Lung (tissue), 12 donors: Measurements from ENCODE around the gene DNAI4. TPM values are rescaled to one million over a fixed set of nuclear protein-coding genes. Genes with fewer than 3 reads are reported as not detected.

Experiments
- ATAC-seq: fragments of 200-7000 bp; cut with Tn5 transposase; one replicate; pipeline ENCODE4 v1.9.1; 2020; ENCODE audit warnings: moderate number of reproducible peaks; ENCODE audit not compliant: insufficient read depth, low FRiP score
- DNase-seq, 3 donors: peaks; one replicate each; pipeline ENCODE4 v3.0.0-alpha.2; 2013 to 2017
- H3K27ac ChIP-seq, 2 donors: one replicate each; pipeline ENCODE4 v1.5.1; 2013; ENCODE audit warnings: mild to moderate bottlenecking in 2 of 2, moderate library complexity in 2 of 2, control low read depth in 1 of 2, inconsistent platforms in 1 of 2, low read depth in 1 of 2, low read length in 1 of 2
- H3K27me3 ChIP-seq, 3 donors: one replicate each; pipeline ENCODE4 v1.5.1; 2013; ENCODE audit warnings: low read length in 2 of 3; ENCODE audit not compliant: control insufficient read depth in 3 of 3, insufficient read depth in 3 of 3
- H3K36me3 ChIP-seq, 4 donors: one replicate each; pipeline ENCODE4 v1.5.1; 2013; ENCODE audit warnings: low read length in 4 of 4, mild to moderate bottlenecking in 1 of 4, moderate library complexity in 1 of 4; ENCODE audit not compliant: control insufficient read depth in 4 of 4, insufficient read depth in 4 of 4
- H3K4me1 ChIP-seq, 5 donors: one replicate each; pipeline ENCODE4 v1.5.1; 2013; ENCODE audit warnings: low read length in 5 of 5, mild to moderate bottlenecking in 2 of 5, moderate library complexity in 1 of 5; ENCODE audit not compliant: control insufficient read depth in 5 of 5, insufficient read depth in 5 of 5
- H3K4me3 ChIP-seq: one replicate; pipeline ENCODE4 v1.5.1; 2013; ENCODE audit warnings: mild to moderate bottlenecking, control low read depth, moderate library complexity
- H3K9ac ChIP-seq, 2 donors: one replicate each; pipeline ENCODE4 v1.5.1; 2013; ENCODE audit warnings: low read length in 2 of 2, control low read depth in 1 of 2; ENCODE audit not compliant: insufficient read depth in 1 of 2
- H3K9me3 ChIP-seq, 4 donors: one replicate each; pipeline ENCODE4 v1.5.1; 2013; ENCODE audit warnings: low read length in 3 of 4, mild to moderate bottlenecking in 1 of 4, moderate library complexity in 1 of 4; ENCODE audit not compliant: control insufficient read depth in 4 of 4, insufficient read depth in 3 of 4
- CTCF ChIP-seq: IDR thresholded peaks from 2 replicates; pipeline ENCODE4 v1.5.1; 2012; ENCODE audit warnings: mild to moderate bottlenecking; ENCODE audit errors: control extremely low read depth, extremely low read depth
- WGBS, 2 donors: extraction: QIAGEN DNeasy Blood & Tissue Kit; methylation state at CpG; one replicate each; pipeline ENCODE4 v1.1.7; 2013; 5-methylcytosine and 5-hydroxymethylcytosine counted together
- polyA plus RNA-seq, 2 donors: library from polyadenylated mRNA; stranded (reverse); fragments of 200-250 nt; gene quantifications; one replicate each; pipeline ENCODE4 v1.2.1, GENCODE V29; 2013
- total RNA-seq, 2 donors: library from RNA; depleted of rRNA in 1 of 2; stranded (reverse); fragments of >200 nt in 1 of 2; gene quantifications; one replicate each; pipeline ENCODE4 v1.2.1, GENCODE V29; 2014 to 2021
- donor health status: control.
- donor health status: control.
- donor health status: Bipolar disorder and iron deficiency.
- donor health status: healthy.
- donor health status: DM: yes; HTN: yes; CAD: no.

Gene DNAI4
- total and polyA plus RNA-seq, 4 donors = 4.4 to 61.1 (median 15.5) TPM

DNA sequence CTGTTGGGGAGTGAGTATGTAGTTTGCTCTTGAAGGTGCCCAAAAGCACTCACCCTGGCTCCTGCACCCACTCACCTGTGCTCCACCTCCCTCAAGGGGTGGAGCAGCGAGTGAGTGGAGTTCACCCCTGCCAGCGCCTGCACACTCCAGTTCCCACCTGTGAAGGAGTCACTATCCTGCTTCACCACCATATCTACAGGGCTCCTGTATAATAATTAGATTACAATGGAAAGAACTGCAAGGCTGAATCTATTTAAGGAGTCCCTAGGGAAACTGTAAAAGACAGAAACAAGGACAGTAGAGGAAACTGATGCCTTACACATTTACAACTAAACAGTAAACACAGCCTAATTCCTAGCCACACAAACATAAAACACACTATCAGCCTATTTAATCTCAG, 4.1 kb downstream of the DNAI4 start:
- Histone ChIP-seq H3K4me3 (no peak overlapping the region), H3K9ac (no peak overlapping the region), H3K27me3 (no peaks in the 10 kb centered on the region), H3K27ac (no peak overlapping the region), H3K9me3 (no peaks in the 10 kb centered on the region), H3K36me3 (peaks cover 0 to 5% (median 0%) of the 10 kb centered on the region in 4 donors), H3K4me1 (peaks cover under 1 to 14% (median 5%) of the 10 kb centered on the region in 5 donors)
- DNase-seq = no peak
- WGBS, 2 donors = 86 to 96% methylated on average over 2 of the region's 2 CpGs
- TF ChIP-seq CTCF = no peak
- no peak for ATAC-seq

GRCh38 chr1:66919828-66920227, 4.8 kb downstream of the DNAI4 start:
- no peak for DNase-seq
- no peak for TF ChIP-seq CTCF
- H3K9me3 ChIP-seq = no peaks in the 10 kb centered on the region
- H3K36me3 ChIP-seq = peaks cover 0 to 5% (median 0%) of the 10 kb centered on the region in 4 donors
- no peak for ATAC-seq
- H3K27ac ChIP-seq = no peak overlapping the region
- no peaks in the 10 kb centered on the region for H3K27me3 ChIP-seq
- H3K4me3 ChIP-seq = no peak overlapping the region
- peaks cover 0 to 14% (median 5%) of the 10 kb centered on the region in 5 donors for H3K4me1 ChIP-seq
- WGBS, 2 donors = 86 to 88% methylated on average over 3 of the region's 3 CpGs
- no peak overlapping the region for H3K9ac ChIP-seq

DNA sequence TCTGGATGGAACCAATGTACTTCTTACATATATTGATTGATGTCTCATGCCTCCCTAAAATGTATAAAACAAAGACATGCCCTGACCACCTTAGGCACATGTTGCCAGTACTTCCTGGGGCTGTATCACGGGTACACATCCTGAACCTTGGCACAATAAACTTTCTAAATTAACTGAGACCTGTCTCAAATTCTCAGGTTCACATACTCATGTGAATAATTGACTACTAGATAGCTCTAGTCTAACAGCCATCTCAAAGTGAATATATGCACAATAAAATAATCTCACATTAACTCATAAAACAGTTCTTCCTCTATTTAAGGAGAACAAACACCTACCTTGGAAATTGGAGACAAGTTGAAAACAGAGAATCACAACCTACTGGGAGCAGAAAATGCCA, 5.6 kb downstream of the DNAI4 start:
- no peak overlapping the region for H3K4me3 ChIP-seq
- no peaks in the 10 kb centered on the region for H3K27me3 ChIP-seq
- 88 to 91% methylated on average over 1 of the region's 1 CpG for WGBS, 2 donors
- ATAC-seq = no peak
- no peak for TF ChIP-seq CTCF
- H3K36me3 ChIP-seq = peaks cover 0 to 5% (median 0%) of the 10 kb centered on the region in 4 donors
- H3K9me3 ChIP-seq = no peaks in the 10 kb centered on the region
- no peak overlapping the region for H3K9ac ChIP-seq
- H3K4me1 ChIP-seq = peaks cover 0 to 13% (median 5%) of the 10 kb centered on the region in 5 donors
- no peak overlapping the region for H3K27ac ChIP-seq
- DNase-seq = no peak

GRCh38 chr1:66917476-66917875, 7.2 kb downstream of the DNAI4 start:
- H3K4me3 ChIP-seq = no peak overlapping the region
- DNase-seq (no peak), ATAC-seq (no peak)
- H3K27me3 ChIP-seq = no peaks in the 10 kb centered on the region
- TF ChIP-seq CTCF = no peak
- no peaks in the 10 kb centered on the region for H3K9me3 ChIP-seq
- 96% methylated on average over 1 of the region's 1 CpG for WGBS, 2 donors
- H3K27ac ChIP-seq = no peak overlapping the region
- no peak overlapping the region for H3K9ac ChIP-seq
- peaks cover 0 to 2% (median 0%) of the 10 kb centered on the region in 5 donors for H3K4me1 ChIP-seq
- peaks cover 0 to 5% (median 0%) of the 10 kb centered on the region in 4 donors for H3K36me3 ChIP-seq
